Bronchial epithelial cell (primary cell): Measurements from ENCODE around the gene COA5. TPM values are rescaled to one million over a fixed set of nuclear protein-coding genes. Genes with fewer than 3 reads are reported as not detected.

ENCODE experiments used
- DNase-seq: peaks from one replicate; pipeline ENCODE4 v3.0.0-alpha.2; 2010; ENCODE audit warnings: low read depth
- FAIRE-seq: peaks from 2 replicates; lab custom pipeline; 2011; peaks lifted over from hg19 to GRCh38; lab: Jason Lieb, UNC
- H3K27me3 ChIP-seq: 2 replicates; pipeline ENCODE4 v1.5.1; 2011; ENCODE audit warnings: low read length; ENCODE audit not compliant: control insufficient read depth, insufficient read depth
- H3K36me3 ChIP-seq: 2 replicates; pipeline ENCODE4 v1.5.1; 2011; ENCODE audit warnings: low read length; ENCODE audit not compliant: control insufficient read depth, insufficient read depth
- H3K4me3 ChIP-seq: 2 replicates; pipeline ENCODE4 v1.5.1; 2011; ENCODE audit warnings: mild to moderate bottlenecking, low read depth, low read length, control low read depth
- total RNA-seq: library from RNA; depleted of rRNA; stranded (reverse); fragments of >200 nt; gene quantifications from 2 replicates; pipeline ENCODE4 v1.2.1, GENCODE V29; 2014
- TF ChIP-seq, protein P1 (sequence below): IDR thresholded peaks from 2 replicates; pipeline ENCODE4 v1.5.1; 2011; ENCODE audit warnings: mild to moderate bottlenecking, moderate library complexity, low read length, control low read depth, inconsistent platforms; ENCODE audit not compliant: insufficient read depth, severe bottlenecking

Gene COA5
- total RNA-seq, 1 donor from 2014 or later = 12.9 TPM

DNA sequence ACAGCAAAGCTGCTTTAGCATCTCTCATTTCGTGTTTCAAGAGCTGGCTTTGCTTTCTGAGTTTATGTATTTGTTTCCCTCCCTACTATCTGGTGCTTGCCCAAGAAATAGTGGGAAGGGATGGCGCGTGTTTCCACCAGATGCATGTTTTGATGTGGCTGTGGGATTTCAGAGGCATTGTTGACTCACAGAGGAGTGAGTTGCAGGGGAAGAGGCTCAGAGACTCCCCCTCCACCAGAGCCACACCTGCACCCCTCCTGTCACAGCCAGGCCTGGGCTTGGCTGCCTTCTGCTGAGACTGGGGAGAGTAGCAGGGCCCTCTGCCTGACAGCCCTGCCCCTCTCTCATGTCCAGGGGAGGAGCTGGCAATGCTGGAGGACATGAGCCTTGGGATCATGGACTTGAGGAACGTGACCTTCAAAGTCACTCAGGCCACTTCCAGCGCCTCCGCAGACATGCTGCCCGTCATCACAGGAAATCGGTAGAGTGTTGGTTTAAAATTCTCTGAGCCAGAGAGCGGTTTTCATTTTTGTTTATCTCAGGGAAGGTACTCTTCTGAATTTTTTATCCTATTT lies 42.9 kb downstream of the COA5 start:
- no peaks in the 10 kb centered on the region for H3K27me3 ChIP-seq
- DNase-seq (no peak), FAIRE-seq (no peak)
- TF ChIP-seq, protein P1, sequence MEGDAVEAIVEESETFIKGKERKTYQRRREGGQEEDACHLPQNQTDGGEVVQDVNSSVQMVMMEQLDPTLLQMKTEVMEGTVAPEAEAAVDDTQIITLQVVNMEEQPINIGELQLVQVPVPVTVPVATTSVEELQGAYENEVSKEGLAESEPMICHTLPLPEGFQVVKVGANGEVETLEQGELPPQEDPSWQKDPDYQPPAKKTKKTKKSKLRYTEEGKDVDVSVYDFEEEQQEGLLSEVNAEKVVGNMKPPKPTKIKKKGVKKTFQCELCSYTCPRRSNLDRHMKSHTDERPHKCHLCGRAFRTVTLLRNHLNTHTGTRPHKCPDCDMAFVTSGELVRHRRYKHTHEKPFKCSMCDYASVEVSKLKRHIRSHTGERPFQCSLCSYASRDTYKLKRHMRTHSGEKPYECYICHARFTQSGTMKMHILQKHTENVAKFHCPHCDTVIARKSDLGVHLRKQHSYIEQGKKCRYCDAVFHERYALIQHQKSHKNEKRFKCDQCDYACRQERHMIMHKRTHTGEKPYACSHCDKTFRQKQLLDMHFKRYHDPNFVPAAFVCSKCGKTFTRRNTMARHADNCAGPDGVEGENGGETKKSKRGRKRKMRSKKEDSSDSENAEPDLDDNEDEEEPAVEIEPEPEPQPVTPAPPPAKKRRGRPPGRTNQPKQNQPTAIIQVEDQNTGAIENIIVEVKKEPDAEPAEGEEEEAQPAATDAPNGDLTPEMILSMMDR = no peak
- H3K36me3 ChIP-seq = peaks cover 3% of the 10 kb centered on the region
- H3K4me3 ChIP-seq = no peak overlapping the region

DNA sequence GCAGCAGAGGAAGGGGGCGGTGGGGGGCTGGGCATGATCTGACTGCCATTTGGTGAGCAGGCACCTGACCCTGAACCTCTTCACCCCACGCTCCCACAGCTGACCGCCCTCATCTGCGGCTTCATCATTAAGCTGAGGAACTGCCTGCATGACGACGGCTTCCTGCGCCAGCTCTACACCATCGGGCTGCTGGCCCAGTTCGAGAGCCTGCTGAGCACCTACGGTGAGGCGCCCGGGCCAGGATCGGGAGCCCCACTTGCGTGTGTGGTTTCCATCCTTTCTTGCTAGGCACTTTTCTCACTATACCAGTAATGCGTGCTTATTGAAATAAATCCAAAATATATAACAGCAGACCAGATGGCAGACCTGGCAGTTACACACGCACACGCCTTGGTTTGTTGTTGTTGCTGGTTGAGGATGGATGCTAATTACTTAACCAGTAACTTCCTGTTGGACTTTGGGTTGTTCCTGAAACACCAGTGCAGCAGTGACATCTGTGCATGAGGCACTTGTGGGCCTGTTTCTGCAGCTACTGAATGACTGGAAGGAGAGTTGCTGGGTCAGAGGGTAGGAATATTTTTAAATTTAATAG lies 43.7 kb downstream of the COA5 start:
- TF ChIP-seq, protein P1 = no peak
- no peak for FAIRE-seq
- peaks cover 3% of the 10 kb centered on the region for H3K36me3 ChIP-seq

DNA sequence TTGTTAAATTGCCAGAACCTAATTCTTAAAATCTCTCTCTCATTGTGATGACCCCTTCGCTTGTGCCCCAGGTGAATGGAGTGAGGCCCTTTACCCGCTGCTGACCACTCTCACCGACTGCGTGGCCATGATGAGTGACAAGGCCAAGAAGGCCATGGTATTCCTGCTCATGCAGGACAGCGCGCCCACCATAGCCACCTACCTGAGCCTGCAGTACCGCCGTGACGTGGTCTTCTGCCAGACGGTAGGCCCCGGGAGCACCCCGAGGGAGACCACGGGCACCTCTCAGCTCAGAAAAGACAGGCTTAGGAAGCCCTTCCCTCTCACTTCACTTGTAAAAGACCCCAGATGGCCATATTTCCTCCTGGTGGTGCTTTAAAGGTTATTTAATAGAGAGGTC lies 44.9 kb downstream of the COA5 start:
- FAIRE-seq (no peak), DNase-seq (no peak)
- TF ChIP-seq, protein P1 = no peak
- Histone ChIP-seq H3K4me3 (no peak overlapping the region), H3K27me3 (no peaks in the 10 kb centered on the region), H3K36me3 (peaks cover 3% of the 10 kb centered on the region)

More for the DNA sequence above, 43.7 kb downstream of the COA5 start:
- no peaks in the 10 kb centered on the region for H3K27me3 ChIP-seq
- no peak overlapping the region for H3K4me3 ChIP-seq
- no peak for DNase-seq

DNA sequence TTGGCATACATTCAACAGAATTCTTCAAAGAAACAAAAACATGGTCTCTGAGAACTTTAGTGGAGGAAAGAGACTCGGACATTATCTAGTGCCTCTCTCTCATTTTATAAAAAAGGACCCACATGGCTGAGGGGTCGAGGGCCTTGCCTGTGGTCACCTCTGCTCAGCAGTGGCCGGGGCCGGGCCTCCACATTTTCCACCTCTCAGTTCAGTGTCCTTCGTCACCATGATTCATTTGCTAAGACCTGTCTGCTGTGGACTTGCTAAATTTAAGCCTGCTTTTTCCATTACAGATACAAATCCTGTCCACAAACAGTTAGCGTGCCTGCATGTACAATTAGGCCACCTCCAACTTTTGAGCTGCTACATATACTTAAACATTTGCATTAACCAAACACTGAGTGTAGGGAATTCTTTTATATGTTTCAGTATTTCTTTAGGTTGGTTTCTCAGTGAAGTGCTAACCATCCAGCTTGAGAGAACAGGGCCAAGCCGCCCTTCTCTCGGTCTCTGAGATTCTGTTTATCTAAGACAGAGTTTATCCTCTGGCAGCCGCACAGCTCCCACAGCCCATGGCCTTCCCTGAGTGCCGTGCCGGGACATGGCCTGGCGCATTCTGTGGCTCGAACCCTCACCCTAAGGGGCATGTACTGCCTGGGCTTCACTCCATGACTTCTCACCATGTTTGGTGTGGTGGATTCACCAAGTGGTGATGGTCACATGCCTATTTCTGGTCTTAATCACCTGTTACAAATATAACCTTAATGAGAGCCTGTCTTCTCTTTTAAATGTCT lies 46.2 kb downstream of the COA5 start:
- no peaks in the 10 kb centered on the region for H3K27me3 ChIP-seq
- DNase-seq (no peak), FAIRE-seq (no peak)
- TF ChIP-seq, protein P1 = no peak
- H3K4me3 ChIP-seq = no peak overlapping the region
- H3K36me3 ChIP-seq = peaks cover 3% of the 10 kb centered on the region

DNA sequence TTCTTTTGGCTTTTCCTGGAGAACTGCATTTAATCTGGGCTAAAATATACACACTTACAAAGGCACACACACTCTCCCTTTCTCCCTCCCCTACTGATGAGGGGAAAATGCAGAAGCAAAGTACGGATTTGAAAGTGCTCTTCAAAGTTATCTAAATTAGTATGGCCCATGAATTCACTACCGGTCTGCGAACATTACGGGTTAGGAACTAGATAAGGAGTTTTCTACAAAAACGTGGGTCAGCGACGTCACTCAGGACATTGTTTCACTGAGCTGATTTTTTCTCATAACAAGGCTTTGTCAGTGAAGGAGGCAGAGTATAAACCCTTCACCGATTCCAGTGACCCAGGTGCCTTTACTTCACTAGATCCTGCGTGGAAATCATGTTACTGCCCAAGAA lies 47.3 kb downstream of the COA5 start:
- no peak for FAIRE-seq
- no peaks in the 10 kb centered on the region for H3K27me3 ChIP-seq
- TF ChIP-seq, protein P1 = no peak
- H3K36me3 ChIP-seq = peaks cover 3% of the 10 kb centered on the region
- H3K4me3 ChIP-seq = no peak overlapping the region
- no peak for DNase-seq
